Epithelial cell of proximal tubule (primary cell): ENCODE data around the gene NPAS4. TPM values are rescaled to one million over a fixed set of nuclear protein-coding genes. Genes with fewer than 3 reads are reported as not detected.

Experiments used
- DNase-seq: peaks from one replicate; pipeline ENCODE4 v3.0.0-alpha.2; 2011; ENCODE audit warnings: low read depth
- H3K4me3 ChIP-seq: 2 replicates; pipeline ENCODE4 v1.5.1; 2011; ENCODE audit warnings: low read depth, mild to moderate bottlenecking, low read length
- total RNA-seq: library from RNA; depleted of rRNA; stranded (reverse); fragments of >200 nt; gene quantifications from 2 replicates; pipeline ENCODE4 v1.2.3, GENCODE V29; 2015
- TF ChIP-seq, protein P1 (sequence below): conservative IDR thresholded peaks from 2 replicates; pipeline ENCODE4 v1.5.1; 2012; ENCODE audit warnings: low read depth, mild to moderate bottlenecking, low read length

NPAS4 gene
- total RNA-seq, 1 donor from 2014 or later = not detected

- DNase-seq = peak; percentile 20
- no peak overlapping the region for H3K4me3 ChIP-seq
- TF ChIP-seq, protein P1, sequence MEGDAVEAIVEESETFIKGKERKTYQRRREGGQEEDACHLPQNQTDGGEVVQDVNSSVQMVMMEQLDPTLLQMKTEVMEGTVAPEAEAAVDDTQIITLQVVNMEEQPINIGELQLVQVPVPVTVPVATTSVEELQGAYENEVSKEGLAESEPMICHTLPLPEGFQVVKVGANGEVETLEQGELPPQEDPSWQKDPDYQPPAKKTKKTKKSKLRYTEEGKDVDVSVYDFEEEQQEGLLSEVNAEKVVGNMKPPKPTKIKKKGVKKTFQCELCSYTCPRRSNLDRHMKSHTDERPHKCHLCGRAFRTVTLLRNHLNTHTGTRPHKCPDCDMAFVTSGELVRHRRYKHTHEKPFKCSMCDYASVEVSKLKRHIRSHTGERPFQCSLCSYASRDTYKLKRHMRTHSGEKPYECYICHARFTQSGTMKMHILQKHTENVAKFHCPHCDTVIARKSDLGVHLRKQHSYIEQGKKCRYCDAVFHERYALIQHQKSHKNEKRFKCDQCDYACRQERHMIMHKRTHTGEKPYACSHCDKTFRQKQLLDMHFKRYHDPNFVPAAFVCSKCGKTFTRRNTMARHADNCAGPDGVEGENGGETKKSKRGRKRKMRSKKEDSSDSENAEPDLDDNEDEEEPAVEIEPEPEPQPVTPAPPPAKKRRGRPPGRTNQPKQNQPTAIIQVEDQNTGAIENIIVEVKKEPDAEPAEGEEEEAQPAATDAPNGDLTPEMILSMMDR = peak; percentile 91
Observed at GRCh38 chr11:66388780-66389386, 32.0 kb upstream of the NPAS4 start.

DNA sequence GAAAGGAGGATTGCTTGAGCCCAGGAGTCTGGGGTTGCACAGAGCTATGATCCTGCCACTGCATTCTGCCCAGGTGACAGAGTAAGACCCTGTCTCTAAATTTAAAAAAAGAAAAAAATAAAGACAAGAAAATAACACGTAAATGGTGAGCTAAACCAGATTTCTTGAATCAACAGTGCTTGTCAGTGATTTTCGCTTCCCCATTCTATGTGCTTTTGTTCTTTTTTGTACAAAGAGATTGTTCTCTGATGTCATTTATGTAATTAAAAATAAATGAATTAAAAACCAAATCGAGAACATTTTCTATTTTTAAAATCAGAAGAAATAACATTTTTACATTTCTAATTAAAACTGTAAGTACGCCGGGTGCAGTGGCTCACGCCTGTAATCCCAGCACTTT is 29.5 kb upstream of the NPAS4 start:
- no peak for DNase-seq
- H3K4me3 ChIP-seq = no peak overlapping the region
- TF ChIP-seq, protein P1 = no peak

- TF ChIP-seq, protein P1 = no peak
- no peak for DNase-seq
- no peak overlapping the region for H3K4me3 ChIP-seq
Observed at GRCh38 chr11:66393954-66394353, 26.9 kb upstream of the NPAS4 start.

- no peak for DNase-seq
- no peak overlapping the region for H3K4me3 ChIP-seq
- TF ChIP-seq, protein P1 = no peak
Observed at GRCh38 chr11:66407651-66408050, 13.2 kb upstream of the NPAS4 start.

DNA sequence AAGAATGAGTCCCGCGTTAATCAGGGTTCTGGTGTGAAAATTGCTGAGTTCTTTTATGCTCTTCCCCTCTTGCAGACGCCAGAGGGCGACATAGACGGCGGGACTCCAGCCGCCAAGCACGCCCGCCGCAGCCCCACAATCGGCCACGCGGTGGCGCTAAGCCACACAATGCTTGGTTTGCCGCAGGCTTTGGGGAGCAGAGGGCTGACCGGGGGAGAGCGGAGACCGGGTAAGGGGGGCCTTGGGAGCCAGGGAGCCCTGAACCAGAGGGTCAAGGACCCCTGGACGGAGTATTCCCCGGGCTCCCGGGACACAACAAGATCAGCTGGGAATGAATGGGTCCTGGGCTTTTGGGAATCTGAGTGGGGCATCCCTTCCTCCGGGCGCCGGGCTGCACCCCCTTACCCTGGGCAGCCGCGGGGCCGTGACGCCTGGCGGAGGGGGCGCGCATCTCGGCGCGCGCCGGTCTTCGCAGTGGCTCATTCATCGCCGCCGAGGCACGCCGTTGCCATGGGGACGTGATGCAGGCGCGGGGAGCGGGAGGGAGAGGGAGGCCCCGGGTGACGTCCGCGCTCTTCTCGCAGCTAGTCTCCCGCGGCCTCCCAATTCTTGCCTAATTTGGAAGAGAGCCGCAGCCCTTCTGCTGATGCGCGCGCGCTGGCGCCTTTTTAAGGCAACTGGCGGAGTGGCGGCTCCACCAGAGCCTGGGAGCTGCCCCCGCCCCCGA is 12.2 kb upstream of the NPAS4 start:
- TF ChIP-seq, protein P1 = peak; percentile 100
- DNase-seq = no peak
- H3K4me3 ChIP-seq = no peak overlapping the region

DNA sequence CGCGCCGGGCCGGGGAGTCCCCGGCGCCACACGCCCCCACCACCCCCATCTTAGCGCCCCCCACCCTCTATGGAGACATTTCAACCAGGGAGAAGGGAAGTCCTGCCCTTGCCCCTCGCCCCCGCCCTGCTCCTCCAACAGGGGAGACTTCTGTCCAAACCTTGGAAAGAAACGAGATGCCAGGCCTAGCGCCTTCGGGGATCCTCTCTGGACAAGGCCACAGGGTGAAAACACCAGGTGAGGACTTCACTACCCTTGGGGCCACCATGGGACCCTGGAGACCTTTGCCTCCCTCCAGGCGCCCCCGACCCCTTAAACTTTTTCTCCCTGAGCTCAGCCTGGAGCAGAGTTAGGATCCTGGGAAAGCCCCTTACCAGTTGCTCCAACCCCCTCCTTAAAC is 11.6 kb upstream of the NPAS4 start:
- TF ChIP-seq, protein P1 = no peak
- H3K4me3 ChIP-seq = no peak overlapping the region
- DNase-seq = no peak

- TF ChIP-seq, protein P1 = no peak
- no peak for DNase-seq
Observed at GRCh38 chr11:66410191-66410590, 10.6 kb upstream of the NPAS4 start.

More at GRCh38 chr11:66410191-66410590, 10.6 kb upstream of the NPAS4 start:
- no peak overlapping the region for H3K4me3 ChIP-seq
